Trophoblast cell (in vitro differentiated cells and primary cell): Measurements from ENCODE around the gene TLX2.
A peak's percentile ranks its signal among the peaks of the same experiment; 100 is the strongest.

ENCODE experiments used
- DNase-seq, 2 donors: peaks; one replicate each; pipeline ENCODE4 v3.0.0-alpha.2; 2016
- H2AFZ ChIP-seq: 2 replicates; pipeline ENCODE4 v1.6.1; 2013; ENCODE audit warnings: low read length, moderate library complexity, mild to moderate bottlenecking; ENCODE audit not compliant: insufficient read depth, poor library complexity
- H2AK5ac ChIP-seq: 2 replicates; pipeline ENCODE4 v1.6.1; 2013; ENCODE audit warnings: mild to moderate bottlenecking, low read length
- H2BK120ac ChIP-seq: 2 replicates; pipeline ENCODE4 v1.6.1; 2013; ENCODE audit warnings: low read length, mild to moderate bottlenecking, moderate library complexity; ENCODE audit not compliant: insufficient read depth, poor library complexity
- H2BK12ac ChIP-seq: 2 replicates; pipeline ENCODE4 v1.6.1; 2013; ENCODE audit warnings: mild to moderate bottlenecking, low read length, moderate library complexity
- H2BK5ac ChIP-seq: 2 replicates; pipeline ENCODE4 v1.6.1; 2013; ENCODE audit warnings: low read length, low read depth, moderate library complexity, mild to moderate bottlenecking; ENCODE audit not compliant: poor library complexity
- H3K14ac ChIP-seq: 2 replicates; pipeline ENCODE4 v1.6.1; 2013; ENCODE audit warnings: mild to moderate bottlenecking, low read length
- H3K18ac ChIP-seq: 2 replicates; pipeline ENCODE4 v1.6.1; 2013; ENCODE audit warnings: mild to moderate bottlenecking, low read length
- H3K23ac ChIP-seq: 2 replicates; pipeline ENCODE4 v1.6.1; 2013; ENCODE audit warnings: low read length
- H3K27ac ChIP-seq: 2 replicates; pipeline ENCODE4 v1.5.1; 2013; ENCODE audit warnings: low read depth, mild to moderate bottlenecking, inconsistent platforms, low read length, moderate library complexity
- H3K27me3 ChIP-seq: 2 replicates; pipeline ENCODE4 v1.6.1; 2013; ENCODE audit warnings: inconsistent platforms, mild to moderate bottlenecking, low read length, moderate library complexity; ENCODE audit not compliant: insufficient read depth
- H3K36me3 ChIP-seq, 2 experiments: 1 replicate in 1 of 2; 2 replicates in 1 of 2; pipeline ENCODE4 v1.6.1; 2013; ENCODE audit warnings: low read length in 2 of 2, mild to moderate bottlenecking in 2 of 2, moderate library complexity in 1 of 2; ENCODE audit not compliant: insufficient read depth in 2 of 2, control insufficient read depth in 1 of 2
- H3K4ac ChIP-seq: 2 replicates; pipeline ENCODE4 v1.6.1; 2013; ENCODE audit warnings: low read depth, mild to moderate bottlenecking, low read length, moderate library complexity
- H3K4me1 ChIP-seq, 2 experiments: 1 replicate in 1 of 2; 2 replicates in 1 of 2; pipeline ENCODE4 v1.6.1; 2013; ENCODE audit warnings: low read length in 2 of 2, mild to moderate bottlenecking in 2 of 2, moderate library complexity in 1 of 2; ENCODE audit not compliant: insufficient read depth in 2 of 2, control insufficient read depth in 1 of 2
- H3K4me2 ChIP-seq: 2 replicates; pipeline ENCODE4 v1.6.1; 2013; ENCODE audit warnings: inconsistent platforms, mild to moderate bottlenecking, low read length, moderate library complexity
- H3K4me3 ChIP-seq: 2 replicates; pipeline ENCODE4 v1.5.1; 2013; ENCODE audit warnings: mild to moderate bottlenecking, low read depth, low read length, inconsistent platforms
- H3K79me1 ChIP-seq: one replicate; pipeline ENCODE4 v1.6.1; 2013; ENCODE audit warnings: low read length
- H3K79me2 ChIP-seq: 2 replicates; pipeline ENCODE4 v1.6.1; 2013; ENCODE audit warnings: low read length, mild to moderate bottlenecking; ENCODE audit not compliant: control insufficient read depth, insufficient read depth, poor library complexity
- H3K9ac ChIP-seq: 2 replicates; pipeline ENCODE4 v1.6.1; 2013; ENCODE audit warnings: mild to moderate bottlenecking, low read length
- H3K9me3 ChIP-seq: 2 replicates; pipeline ENCODE4 v1.6.1; 2013; ENCODE audit warnings: low read depth, mild to moderate bottlenecking, control low read depth, inconsistent platforms, low read length; ENCODE audit not compliant: insufficient read depth
- H4K12ac ChIP-seq: 2 replicates; pipeline ENCODE4 v1.6.1; 2013; ENCODE audit warnings: low read depth, mild to moderate bottlenecking, low read length, moderate library complexity
- H4K8ac ChIP-seq: 2 replicates; pipeline ENCODE4 v1.6.1; 2013; ENCODE audit warnings: low read depth, mild to moderate bottlenecking, low read length, moderate library complexity
- H4K91ac ChIP-seq: one replicate; pipeline ENCODE4 v1.6.1; 2013; ENCODE audit warnings: low read depth, mild to moderate bottlenecking, low read length, moderate library complexity
- WGBS: extraction: QIAGEN DNeasy Blood & Tissue Kit; methylation state at CpG from one replicate; pipeline ENCODE4 v1.1.7; 2013; ENCODE audit warnings: missing lambda C conversion rate; ENCODE audit not compliant: insufficient read length, insufficient coverage; ENCODE audit errors: extremely low coverage; 5-methylcytosine and 5-hydroxymethylcytosine counted together

The TLX2 gene

GRCh38 chr2:74502147-74502719 is 12.0 kb upstream of the TLX2 start:
- Histone ChIP-seq H3K4ac (no peak overlapping the region), H3K27ac (no peak overlapping the region), H3K4me2 (peak overlapping the region; percentile 87), H3K79me2 (peaks cover 11% of the 10 kb centered on the region), H3K9ac (no peak overlapping the region), H3K4me3 (peak overlapping the region; percentile 68), H2BK5ac (no peak overlapping the region), H3K36me3 (peaks cover 8 to 11% of the 10 kb centered on the region in 2 experiments), H3K18ac (peak overlapping the region; percentile 49), H3K4me1 (peaks cover 37 to 40% of the 10 kb centered on the region in 2 experiments), H2AK5ac (no peak overlapping the region), H2AFZ (peak overlapping the region; percentile 61), H3K27me3 (peaks cover 67% of the 10 kb centered on the region), H3K9me3 (peaks cover 4% of the 10 kb centered on the region), H3K23ac (no peak overlapping the region), H4K8ac (peak overlapping the region; percentile 94), H3K79me1 (peaks cover 24% of the 10 kb centered on the region), H2BK12ac (no peak overlapping the region), H3K14ac (peak overlapping the region; percentile 86), H4K91ac (peak overlapping the region; percentile 69), H2BK120ac (no peak overlapping the region), H4K12ac (peak overlapping the region; percentile 92)
- WGBS: no CpG with 5 or more reads among the region's 32 CpGs
- DNase-seq: peak in 1 of 2 donors; percentile 50

- Histone ChIP-seq H3K4me3 (peak overlapping the region; percentile 68), H4K12ac (peak overlapping the region; percentile 92), H2AK5ac (peak overlapping the region; percentile 15), H2BK5ac (peak overlapping the region; percentile 4), H3K18ac (peak overlapping the region; percentile 58), H3K36me3 (peaks cover 8 to 11% of the 10 kb centered on the region in 2 experiments), H2BK120ac (peak overlapping the region; percentile 70), H2BK12ac (peak overlapping the region; percentile 10), H3K27ac (no peak overlapping the region), H3K14ac (peak overlapping the region; percentile 86), H3K23ac (no peak overlapping the region), H3K9ac (no peak overlapping the region), H3K79me2 (peaks cover 14% of the 10 kb centered on the region), H2AFZ (peak overlapping the region; percentile 61), H3K4me2 (peak overlapping the region; percentile 87), H3K4me1 (peaks cover 32 to 35% of the 10 kb centered on the region in 2 experiments), H3K9me3 (peaks cover 4% of the 10 kb centered on the region), H3K4ac (peak overlapping the region; percentile 71), H4K91ac (peak overlapping the region; percentile 81), H4K8ac (peak overlapping the region; percentile 94), H3K27me3 (peaks cover 60% of the 10 kb centered on the region), H3K79me1 (peaks cover 29% of the 10 kb centered on the region)
- WGBS: no CpG with 5 or more reads among the region's 67 CpGs
- DNase-seq: peak; percentile 89
Measured at GRCh38 chr2:74502720-74503505, 11.3 kb upstream of the TLX2 start.

GRCh38 chr2:74503506-74504475 is 10.5 kb upstream of the TLX2 start:
- H3K4me2 ChIP-seq: peak overlapping the region; percentile 87
- H3K27me3 ChIP-seq: peaks cover 51% of the 10 kb centered on the region
- peak overlapping the region; percentile 86 for H4K12ac ChIP-seq
- DNase-seq: no peak
- H4K91ac ChIP-seq: peak overlapping the region; percentile 81
- peaks cover 2% of the 10 kb centered on the region for H3K9me3 ChIP-seq
- peak overlapping the region; percentile 28 for H3K18ac ChIP-seq
- H2BK12ac ChIP-seq: no peak overlapping the region
- H3K4ac ChIP-seq: peak overlapping the region; percentile 71
- peak overlapping the region; percentile 4 for H3K4me3 ChIP-seq
- no peak overlapping the region for H3K23ac ChIP-seq
- H2AFZ ChIP-seq: peak overlapping the region; percentile 30
- no CpG with 5 or more reads among the region's 45 CpGs for WGBS
- peaks cover 23 to 28% of the 10 kb centered on the region in 2 experiments for H3K4me1 ChIP-seq
- H3K27ac ChIP-seq: no peak overlapping the region
- H3K14ac ChIP-seq: peak overlapping the region; percentile 86
- peak overlapping the region; percentile 94 for H4K8ac ChIP-seq
- H2AK5ac ChIP-seq: peak overlapping the region; percentile 42
- H3K79me1 ChIP-seq: peaks cover 28% of the 10 kb centered on the region
- H3K36me3 ChIP-seq: peaks cover 8 to 11% of the 10 kb centered on the region in 2 experiments
- H3K79me2 ChIP-seq: peaks cover 16% of the 10 kb centered on the region
- no peak overlapping the region for H2BK5ac ChIP-seq
- H3K9ac ChIP-seq: no peak overlapping the region
- H2BK120ac ChIP-seq: peak overlapping the region; percentile 70

GRCh38 chr2:74504591-74504990 is 9.7 kb upstream of the TLX2 start:
- Histone ChIP-seq H4K12ac (no peak overlapping the region), H2BK120ac (no peak overlapping the region), H3K18ac (no peak overlapping the region), H4K8ac (no peak overlapping the region), H2BK5ac (no peak overlapping the region), H3K4me1 (peaks cover 19 to 24% of the 10 kb centered on the region in 2 experiments), H3K9me3 (peaks cover 2% of the 10 kb centered on the region), H2AK5ac (no peak overlapping the region), H3K4me2 (no peak overlapping the region), H3K79me2 (peaks cover 16% of the 10 kb centered on the region), H3K14ac (no peak overlapping the region), H3K27me3 (peaks cover 43% of the 10 kb centered on the region), H3K9ac (no peak overlapping the region), H3K4ac (no peak overlapping the region), H3K36me3 (peaks cover 8 to 11% of the 10 kb centered on the region in 2 experiments), H3K4me3 (no peak overlapping the region), H2BK12ac (no peak overlapping the region), H2AFZ (no peak overlapping the region), H3K23ac (no peak overlapping the region), H3K79me1 (peaks cover 28% of the 10 kb centered on the region), H3K27ac (no peak overlapping the region), H4K91ac (no peak overlapping the region)
- DNase-seq: no peak
- WGBS: no CpG with 5 or more reads among the region's 3 CpGs
